OCI-LY7 (cell line): ENCODE results near the gene GAREM1.

Experiments used
- CTCF ChIP-seq: fragments of 200-600 bp; sonication (generic); conservative IDR thresholded peaks from 2 replicates; pipeline ENCODE4 v1.5.1; 2014; ENCODE audit warnings: mild to moderate bottlenecking, antibody characterized with exemption, low read length, moderate library complexity, mixed read lengths
- EZH2phosphoT487 ChIP-seq: fragments of 200-600 bp; sonication (generic); IDR thresholded peaks from 2 replicates; pipeline ENCODE4 v1.6.1; 2018; ENCODE audit warnings: low read depth, borderline replicate concordance, mild to moderate bottlenecking, mixed run types, antibody characterized with exemption, low read length, moderate library complexity, mixed read lengths

DNA sequence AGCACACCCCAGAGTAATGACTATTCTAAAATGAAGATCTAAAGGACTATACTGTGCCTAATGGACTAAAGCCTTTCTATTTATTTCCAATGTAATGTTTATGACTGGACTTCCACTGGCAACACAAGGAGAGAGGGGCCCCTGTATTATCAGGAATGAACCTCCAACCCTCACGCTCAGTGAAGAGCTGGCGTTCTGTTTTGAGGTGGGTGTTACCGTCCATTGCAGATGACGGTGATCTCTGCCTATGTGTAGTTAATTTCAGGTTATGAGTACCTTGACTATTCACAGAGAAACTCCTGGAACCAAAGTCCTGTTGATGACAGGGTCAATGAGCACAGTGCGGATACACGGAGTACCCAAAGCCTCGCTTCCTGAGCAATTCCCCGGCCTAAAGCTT lies 195.5 kb downstream of the GAREM1 start:
- no peak for TF ChIP-seq CTCF
- TF ChIP-seq EZH2phosphoT487, result no peak
